ENCODE measurements around the gene HS2ST1. TPM values are rescaled to one million over a fixed set of nuclear protein-coding genes. Genes with fewer than 3 reads are reported as not detected.

HS2ST1 gene
- total RNA-seq, 1 experiment from 2014 or later = 35.0 TPM

DNA sequence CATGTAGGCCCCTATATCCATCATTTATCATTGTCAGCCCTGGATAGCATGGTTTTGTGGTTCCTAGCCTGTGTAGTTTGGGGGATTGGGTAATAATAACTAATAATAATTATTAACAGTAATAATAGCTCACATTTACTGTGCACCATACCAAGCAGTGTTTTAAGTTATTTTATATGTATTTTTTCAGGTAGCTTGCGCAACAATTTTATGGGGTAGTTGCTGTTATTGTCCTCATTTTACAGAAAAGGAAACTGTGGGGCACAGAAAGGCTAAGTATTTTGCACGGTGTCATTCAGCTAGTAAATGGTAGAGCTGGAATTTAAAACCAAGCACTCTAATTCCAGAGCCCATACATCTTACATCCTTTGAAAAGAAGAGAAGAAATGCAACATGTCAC, 179.8 kb downstream of the HS2ST1 start:
- no TSS peak for BruUV-seq (replicated peaks)
- Histone ChIP-seq H3K9me3 (ENCODE audit: insufficient read depth, low read depth) (no peaks in the 10 kb centered on the region), H2AFZ (no peak overlapping the region), H3K4me1 (replicated peaks; ENCODE audit: insufficient read depth) (peaks cover 21% of the 10 kb centered on the region), H4K20me1 (ENCODE audit: insufficient read depth) (no peaks in the 10 kb centered on the region), H3K4me2 (no peak overlapping the region), H3F3A (ENCODE audit: insufficient read depth, low read depth) (peaks cover 14% of the 10 kb centered on the region), H3K9me2 (ENCODE audit: insufficient read depth) (no peaks in the 10 kb centered on the region), H3K27ac (no peak overlapping the region), H3K4me3 (no peak overlapping the region), H3K36me3 (ENCODE audit: low read depth) (no peaks in the 10 kb centered on the region), H3K79me2 (ENCODE audit: low read depth) (no peaks in the 10 kb centered on the region), H3K27me3 (ENCODE audit: insufficient read depth, low read depth) (no peaks in the 10 kb centered on the region)
- DNase-seq = no peak
- TF ChIP-seq, protein P1, sequence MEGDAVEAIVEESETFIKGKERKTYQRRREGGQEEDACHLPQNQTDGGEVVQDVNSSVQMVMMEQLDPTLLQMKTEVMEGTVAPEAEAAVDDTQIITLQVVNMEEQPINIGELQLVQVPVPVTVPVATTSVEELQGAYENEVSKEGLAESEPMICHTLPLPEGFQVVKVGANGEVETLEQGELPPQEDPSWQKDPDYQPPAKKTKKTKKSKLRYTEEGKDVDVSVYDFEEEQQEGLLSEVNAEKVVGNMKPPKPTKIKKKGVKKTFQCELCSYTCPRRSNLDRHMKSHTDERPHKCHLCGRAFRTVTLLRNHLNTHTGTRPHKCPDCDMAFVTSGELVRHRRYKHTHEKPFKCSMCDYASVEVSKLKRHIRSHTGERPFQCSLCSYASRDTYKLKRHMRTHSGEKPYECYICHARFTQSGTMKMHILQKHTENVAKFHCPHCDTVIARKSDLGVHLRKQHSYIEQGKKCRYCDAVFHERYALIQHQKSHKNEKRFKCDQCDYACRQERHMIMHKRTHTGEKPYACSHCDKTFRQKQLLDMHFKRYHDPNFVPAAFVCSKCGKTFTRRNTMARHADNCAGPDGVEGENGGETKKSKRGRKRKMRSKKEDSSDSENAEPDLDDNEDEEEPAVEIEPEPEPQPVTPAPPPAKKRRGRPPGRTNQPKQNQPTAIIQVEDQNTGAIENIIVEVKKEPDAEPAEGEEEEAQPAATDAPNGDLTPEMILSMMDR (conservative IDR thresholded peaks at IDR 0.05) = no peak
- no peak for TF ChIP-seq EZH2 (IDR thresholded peaks at IDR 0.05; ENCODE audit: low read depth)
- POLR2A ChIA-PET (ENCODE audit: unreplicated experiment) = no interaction called here
- CTCF ChIA-PET = interaction anchor here (0.7 kb wide), 1 partner anchor 1442 kb away, joined by 11 read pairs; no protein-coding TSS in a partner anchor
- intact Hi-C loops (cut with micrococcal nuclease; ENCODE audit: unreplicated experiment) = no loop called here

DNA sequence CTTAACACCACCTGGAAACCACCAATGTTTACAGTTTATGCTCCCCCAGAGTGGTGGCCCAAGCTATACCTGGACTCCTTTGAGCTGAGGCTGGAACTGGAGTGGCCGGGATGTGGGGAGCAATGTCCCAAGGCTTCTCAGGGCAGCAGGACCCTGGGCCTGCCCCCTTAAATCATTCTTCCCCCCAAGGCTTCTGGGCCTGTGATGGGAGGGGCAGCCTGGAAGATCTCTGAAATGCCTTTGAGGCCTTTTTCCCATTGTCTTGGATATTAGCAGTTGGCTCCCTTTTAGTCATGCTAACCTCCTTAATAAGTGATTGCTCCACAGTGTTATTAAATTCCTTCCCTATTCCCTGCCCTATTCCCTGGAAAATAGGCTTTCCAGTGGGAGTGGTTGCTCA, 185.8 kb downstream of the HS2ST1 start:
- Histone ChIP-seq H3K79me2 (ENCODE audit: low read depth) (no peaks in the 10 kb centered on the region), H3K27me3 (ENCODE audit: insufficient read depth, low read depth) (no peaks in the 10 kb centered on the region), H3K36me3 (ENCODE audit: low read depth) (no peaks in the 10 kb centered on the region), H3K4me2 (no peak overlapping the region), H3K9me2 (ENCODE audit: insufficient read depth) (no peaks in the 10 kb centered on the region), H3K27ac (no peak overlapping the region), H3K4me3 (no peak overlapping the region), H4K20me1 (ENCODE audit: insufficient read depth) (no peaks in the 10 kb centered on the region), H3F3A (ENCODE audit: insufficient read depth, low read depth) (peaks cover 15% of the 10 kb centered on the region; the same call in 1 of the 2 replicates), H3K4me1 (replicated peaks; ENCODE audit: insufficient read depth) (peaks cover 27% of the 10 kb centered on the region), H2AFZ (no peak overlapping the region), H3K9me3 (ENCODE audit: insufficient read depth, low read depth) (peaks cover 4% of the 10 kb centered on the region; the same call in 1 of the 2 replicates)
- TF ChIP-seq EZH2 (IDR thresholded peaks at IDR 0.05; ENCODE audit: low read depth) = no peak
- intact Hi-C loops (cut with micrococcal nuclease; ENCODE audit: unreplicated experiment) = no loop called here
- ChIA-PET CTCF (interaction anchor here (0.6 kb wide), 1 partner anchor 1792 kb away, joined by 6 read pairs; no protein-coding TSS in a partner anchor), POLR2A (ENCODE audit: unreplicated experiment) (no interaction called here)
- no TSS peak for BruUV-seq (replicated peaks)
- no peak for DNase-seq

DNA sequence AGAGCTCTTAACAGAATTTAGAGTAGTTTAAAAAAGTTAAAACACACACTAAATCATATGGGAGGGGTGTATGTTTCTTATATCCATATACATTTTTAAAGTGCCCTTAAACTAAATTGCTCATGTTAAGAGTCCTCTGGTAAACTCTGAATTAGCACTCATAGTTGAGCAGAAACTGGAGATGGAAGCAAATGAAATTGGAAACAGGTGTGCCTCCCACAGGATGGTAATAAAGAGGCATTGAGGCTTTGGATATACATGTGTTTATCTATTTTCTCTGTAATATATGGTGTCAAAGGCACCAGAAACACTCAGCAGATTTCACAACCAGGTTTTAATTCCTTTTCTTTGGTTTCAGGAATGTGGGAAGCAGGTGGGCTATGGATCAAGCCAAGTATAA, 188.6 kb downstream of the HS2ST1 start:
- BruUV-seq (replicated peaks) = no TSS peak
- Histone ChIP-seq H3K27ac (peak overlapping the region; percentile 63; the same call in 1 of the 2 replicates), H3F3A (ENCODE audit: insufficient read depth, low read depth) (peaks cover 15% of the 10 kb centered on the region; the same call in 1 of the 2 replicates), H3K4me1 (replicated peaks; ENCODE audit: insufficient read depth) (peaks cover 31% of the 10 kb centered on the region), H3K27me3 (ENCODE audit: insufficient read depth, low read depth) (no peaks in the 10 kb centered on the region), H3K9me3 (ENCODE audit: insufficient read depth, low read depth) (peaks cover 4% of the 10 kb centered on the region; the same call in 1 of the 2 replicates), H3K4me2 (peak overlapping the region; percentile 44; the same call in 1 of the 2 replicates), H3K4me3 (no peak overlapping the region), H2AFZ (no peak overlapping the region), H4K20me1 (ENCODE audit: insufficient read depth) (no peaks in the 10 kb centered on the region), H3K79me2 (ENCODE audit: low read depth) (no peaks in the 10 kb centered on the region), H3K9me2 (ENCODE audit: insufficient read depth) (no peaks in the 10 kb centered on the region), H3K36me3 (ENCODE audit: low read depth) (no peaks in the 10 kb centered on the region)
- intact Hi-C loops (cut with micrococcal nuclease; ENCODE audit: unreplicated experiment) = no loop called here
- CTCF ChIA-PET = no interaction called here
- TF ChIP-seq, protein P1 (conservative IDR thresholded peaks at IDR 0.05) = no peak
- TF ChIP-seq EZH2 (IDR thresholded peaks at IDR 0.05; ENCODE audit: low read depth) = no peak
- POLR2A ChIA-PET (ENCODE audit: unreplicated experiment) = interaction anchor here (0.7 kb wide), 1 partner anchor 363 kb away, joined by 7 read pairs; no protein-coding TSS in a partner anchor
- no peak for DNase-seq

DNA sequence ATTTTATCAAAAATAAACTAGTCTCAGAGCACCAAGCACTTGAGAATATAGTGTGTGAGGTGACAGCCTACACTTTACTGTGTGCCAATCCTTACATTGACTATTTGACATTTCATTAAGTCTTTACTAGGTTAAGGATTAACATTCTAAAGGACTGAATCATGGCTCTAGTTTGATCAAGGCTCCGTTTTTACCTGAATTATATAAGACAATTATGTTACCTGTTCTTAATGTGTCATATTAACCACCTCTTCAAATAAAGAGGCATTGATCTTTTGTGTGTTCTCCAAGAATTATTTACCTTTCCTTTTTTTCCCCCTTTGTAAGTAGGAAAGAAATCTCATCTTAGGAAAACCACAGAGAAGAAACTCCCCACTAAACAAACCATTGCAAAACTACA, 189.7 kb downstream of the HS2ST1 start:
- Histone ChIP-seq H3K9me3 (ENCODE audit: insufficient read depth, low read depth) (peaks cover 4% of the 10 kb centered on the region; the same call in 1 of the 2 replicates), H3K36me3 (ENCODE audit: low read depth) (no peaks in the 10 kb centered on the region), H3K4me2 (peak overlapping the region; percentile 44), H3K79me2 (ENCODE audit: low read depth) (no peaks in the 10 kb centered on the region), H3K9me2 (ENCODE audit: insufficient read depth) (no peaks in the 10 kb centered on the region), H3K27me3 (ENCODE audit: insufficient read depth, low read depth) (no peaks in the 10 kb centered on the region), H3F3A (ENCODE audit: insufficient read depth, low read depth) (peaks cover 15% of the 10 kb centered on the region; the same call in 1 of the 2 replicates), H2AFZ (no peak overlapping the region), H3K4me1 (replicated peaks; ENCODE audit: insufficient read depth) (peaks cover 31% of the 10 kb centered on the region), H3K4me3 (no peak overlapping the region), H4K20me1 (ENCODE audit: insufficient read depth) (no peaks in the 10 kb centered on the region), H3K27ac (peak overlapping the region; percentile 63)
- DNase-seq = peak in 1 of 2 experiments; percentile 89
- ChIA-PET POLR2A (ENCODE audit: unreplicated experiment) (interaction anchor here (0.6 kb wide), 1 partner anchor 11 kb away, joined by 3 read pairs; no protein-coding TSS in a partner anchor), CTCF (no interaction called here)
- intact Hi-C loops (cut with micrococcal nuclease; ENCODE audit: unreplicated experiment) = no loop called here
- BruUV-seq (replicated peaks) = no TSS peak
- no peak for TF ChIP-seq EZH2 (IDR thresholded peaks at IDR 0.05; ENCODE audit: low read depth)
- TF ChIP-seq, protein P1 (conservative IDR thresholded peaks at IDR 0.05) = no peak

Data from PC-9 (cell line).